Measurements from ENCODE around the gene SEMA3F. TPM values are rescaled to one million over a fixed set of nuclear protein-coding genes. Genes with fewer than 3 reads are reported as not detected.

Gene SEMA3F
- total RNA-seq, 2 donors from 2014 or later, result 6.3 to 18.7 TPM

GRCh38 chr3:50124052-50124799, 30.9 kb upstream of the SEMA3F start:
- H3K36me3 ChIP-seq, result peaks cover 21% of the 10 kb centered on the region
- no peaks in the 10 kb centered on the region for H3K27me3 ChIP-seq
- H3K4me3 ChIP-seq, result no peak overlapping the region
- TF ChIP-seq CTCF (IDR thresholded peaks at IDR 0.05), result no peak
- H3K27ac ChIP-seq, result no peak overlapping the region
- peaks cover 0 to 38% of the 10 kb centered on the region in 2 donors for H3K4me1 ChIP-seq
- no peaks in the 10 kb centered on the region for H3K9me3 ChIP-seq
- DNase-seq (ENCODE audit: low spot score), result no peak

GRCh38 chr3:50124800-50125178, 30.3 kb upstream of the SEMA3F start:
- Histone ChIP-seq H3K27ac (no peak overlapping the region), H3K4me3 (no peak overlapping the region), H3K9me3 (no peaks in the 10 kb centered on the region), H3K27me3 (no peaks in the 10 kb centered on the region), H3K36me3 (peaks cover 15% of the 10 kb centered on the region), H3K4me1 (peaks cover 0 to 38% of the 10 kb centered on the region in 2 donors)
- no peak for DNase-seq (ENCODE audit: low spot score)
- TF ChIP-seq CTCF (IDR thresholded peaks at IDR 0.05), result no peak

- peaks cover 0 to 38% of the 10 kb centered on the region in 2 donors for H3K4me1 ChIP-seq
Measured at GRCh38 chr3:50125541-50126286, 29.4 kb upstream of the SEMA3F start.

GRCh38 chr3:50126287-50127211, 28.6 kb upstream of the SEMA3F start:
- Histone ChIP-seq H3K4me1 (peaks cover 0 to 36% of the 10 kb centered on the region in 2 donors), H3K9me3 (no peaks in the 10 kb centered on the region), H3K36me3 (no peaks in the 10 kb centered on the region), H3K4me3 (no peak overlapping the region), H3K27ac (no peak overlapping the region), H3K27me3 (no peaks in the 10 kb centered on the region)
- no peak for DNase-seq (ENCODE audit: low spot score)
- no peak for TF ChIP-seq CTCF (IDR thresholded peaks at IDR 0.05)

More at GRCh38 chr3:50125541-50126286, 29.4 kb upstream of the SEMA3F start:
- no peak for DNase-seq (ENCODE audit: low spot score)
- H3K27ac ChIP-seq, result no peak overlapping the region
- H3K27me3 ChIP-seq, result no peaks in the 10 kb centered on the region
- TF ChIP-seq CTCF (IDR thresholded peaks at IDR 0.05), result no peak
- peaks cover 6% of the 10 kb centered on the region for H3K36me3 ChIP-seq
- no peak overlapping the region for H3K4me3 ChIP-seq
- H3K9me3 ChIP-seq, result no peaks in the 10 kb centered on the region

GRCh38 chr3:50127251-50127691, 27.9 kb upstream of the SEMA3F start:
- Histone ChIP-seq H3K27me3 (no peaks in the 10 kb centered on the region), H3K27ac (no peak overlapping the region), H3K9me3 (no peaks in the 10 kb centered on the region), H3K36me3 (no peaks in the 10 kb centered on the region), H3K4me1 (peaks cover 0 to 30% of the 10 kb centered on the region in 2 donors), H3K4me3 (no peak overlapping the region)
- no peak for DNase-seq (ENCODE audit: low spot score)
- no peak for TF ChIP-seq CTCF (IDR thresholded peaks at IDR 0.05)

Data from right atrium auricular region (tissue), 2 donors.